H1 (cell line): ENCODE results near the gene KPNA1. TPM values are rescaled to one million over a fixed set of nuclear protein-coding genes. Genes with fewer than 3 reads are reported as not detected.

ENCODE experiments used
- CTCF ChIA-PET: fragments of 300-600 bp; sonication (Branson Sonifier 250); formaldehyde crosslinking; loops from one replicate; lab custom pipeline; 2021; ENCODE audit not compliant: partially characterized antibody; lab: Charles Lee
- POLR2A ChIA-PET: fragments of 300-600 bp; sonication (Branson Sonifier 250); formaldehyde crosslinking; loops from one replicate; lab custom pipeline; 2021; ENCODE audit warnings: inconsistent platforms; ENCODE audit not compliant: partially characterized antibody; lab: Charles Lee
- DNase-seq, 2 experiments: peaks; one replicate each; pipeline versions ENCODE4 v3.0.0 to v3.0.0-alpha.2; 2010 to 2022; ENCODE audit warnings: low spot score in 2 of 2, low read depth in 1 of 2, mixed read lengths in 1 of 2
- FAIRE-seq: peaks from 2 replicates; lab custom pipeline; 2011; peaks lifted over from hg19 to GRCh38; lab: Jason Lieb, UNC
- H2AFZ ChIP-seq: 2 replicates; pipeline ENCODE4 v1.8.1; 2012; ENCODE audit warnings: low read length, inconsistent platforms
- H2AK5ac ChIP-seq: 2 replicates; pipeline ENCODE4 v1.6.1; 2013; ENCODE audit warnings: low read depth, low read length
- H2BK120ac ChIP-seq: replicated peaks from 2 replicates; pipeline ENCODE3; 2013; ENCODE audit warnings: low read depth, low read length, inconsistent platforms
- H2BK12ac ChIP-seq: 2 replicates; pipeline ENCODE4 v1.6.1; 2013; ENCODE audit warnings: low read depth, low read length
- H2BK15ac ChIP-seq: 2 replicates; pipeline ENCODE4 v1.6.1; 2013; ENCODE audit warnings: low read length
- H2BK20ac ChIP-seq: 2 replicates; pipeline ENCODE4 v1.6.1; 2013; ENCODE audit warnings: low read length
- H2BK5ac ChIP-seq: 2 replicates; pipeline ENCODE4 v1.6.1; 2013; ENCODE audit warnings: low read depth, low read length
- H3K14ac ChIP-seq: 2 replicates; pipeline ENCODE4 v1.6.1; 2013; ENCODE audit warnings: inconsistent platforms; ENCODE audit not compliant: insufficient read length
- H3K18ac ChIP-seq: 2 replicates; pipeline ENCODE4 v1.6.1; 2013; ENCODE audit warnings: low read length; ENCODE audit errors: extremely low read depth
- H3K23ac ChIP-seq: 2 replicates; pipeline ENCODE4 v1.6.1; 2013; ENCODE audit warnings: inconsistent platforms; ENCODE audit not compliant: insufficient read length
- H3K23me2 ChIP-seq: 2 replicates; pipeline ENCODE4 v1.6.1; 2013; ENCODE audit warnings: low read depth, low read length
- H3K27ac ChIP-seq: 2 replicates; pipeline ENCODE4 v1.6.1; 2011; ENCODE audit warnings: low read depth, low read length, inconsistent platforms
- H3K27me3 ChIP-seq, 4 experiments: replicated peaks in 1 of 4; 1 replicate in 1 of 4; 2 replicates in 3 of 4; pipeline versions ENCODE4 v1.6.1 to v1.8.1; 2011 to 2013; ENCODE audit warnings: low read length in 3 of 4, mild to moderate bottlenecking in 3 of 4, inconsistent platforms in 2 of 4, mixed read lengths in 2 of 4, moderate library complexity in 1 of 4; ENCODE audit not compliant: control insufficient read depth in 3 of 4, insufficient read depth in 3 of 4; ENCODE audit errors: extremely low read depth in 1 of 4
- H3K36me3 ChIP-seq, 4 experiments: 2 replicates each; pipeline versions ENCODE4 v1.6.1 to v1.8.1; 2011 to 2013; ENCODE audit warnings: mild to moderate bottlenecking in 4 of 4, low read length in 3 of 4, moderate library complexity in 2 of 4, control low read depth in 1 of 4, inconsistent platforms in 1 of 4; ENCODE audit not compliant: insufficient read depth in 4 of 4, control insufficient read depth in 2 of 4
- H3K4ac ChIP-seq: replicated peaks from 2 replicates; pipeline ENCODE3; 2013; ENCODE audit warnings: low read length, low read depth, mixed read lengths, inconsistent platforms; ENCODE audit not compliant: insufficient read length
- H3K4me1 ChIP-seq, 4 experiments: replicated peaks in 1 of 4; 1 replicate in 1 of 4; 2 replicates in 3 of 4; pipeline versions ENCODE4 v1.6.1 to v1.8.1; 2011 to 2013; ENCODE audit warnings: low read length in 3 of 4, inconsistent platforms in 2 of 4, mixed read lengths in 1 of 4; ENCODE audit not compliant: insufficient read depth in 4 of 4, control insufficient read depth in 3 of 4
- H3K4me2 ChIP-seq, 2 experiments: 2 replicates each; pipeline versions ENCODE4 v1.6.1 to v1.8.1; 2011 to 2013; ENCODE audit warnings: low read depth in 2 of 2, low read length in 2 of 2, control low read depth in 1 of 2, inconsistent platforms in 1 of 2, mild to moderate bottlenecking in 1 of 2; ENCODE audit not compliant: insufficient read depth in 1 of 2
- H3K4me3 ChIP-seq, 4 experiments: fragments of 200-600, 300-600 bp in 1 of 4; sonication (generic), shearing (Covaris generic), sonication (Bioruptor Twin) in 1 of 4; 2 replicates each; pipeline versions ENCODE4 v1.5.1 to v1.8.1; 2011 to 2016; ENCODE audit warnings: low read length in 4 of 4, low read depth in 3 of 4, control low read depth in 2 of 4, inconsistent platforms in 2 of 4, mild to moderate bottlenecking in 2 of 4, mixed read lengths in 1 of 4, moderate library complexity in 1 of 4; ENCODE audit not compliant: insufficient read depth in 2 of 4; ENCODE audit errors: extremely low read depth in 1 of 4
- H3K56ac ChIP-seq: replicated peaks from 2 replicates; pipeline ENCODE3; 2013; ENCODE audit warnings: low read depth, mild to moderate bottlenecking, mixed read lengths, low read length, inconsistent platforms; ENCODE audit not compliant: insufficient read length
- H3K79me1 ChIP-seq: 2 replicates; pipeline ENCODE4 v1.6.1; 2013; ENCODE audit warnings: low read depth, low read length, control low read depth
- H3K79me2 ChIP-seq, 2 experiments: 2 replicates each; pipeline versions ENCODE4 v1.6.1 to v1.8.1; 2012 to 2013; ENCODE audit warnings: low read length in 2 of 2, mild to moderate bottlenecking in 2 of 2, inconsistent platforms in 1 of 2; ENCODE audit not compliant: insufficient read depth in 2 of 2, control insufficient read depth in 1 of 2
- H3K9ac ChIP-seq, 4 experiments: replicated peaks in 1 of 4; 1 replicate in 1 of 4; 2 replicates in 3 of 4; pipeline versions ENCODE4 v1.6.1 to v1.8.1; 2011 to 2013; ENCODE audit warnings: low read depth in 3 of 4, low read length in 3 of 4, control low read depth in 2 of 4, mild to moderate bottlenecking in 2 of 4, moderate library complexity in 2 of 4, inconsistent platforms in 1 of 4; ENCODE audit errors: extremely low read depth in 1 of 4
- H3K9me3 ChIP-seq, 2 experiments: 2 replicates each; pipeline versions ENCODE4 v1.6.1 to v1.8.1; 2012 to 2013; ENCODE audit warnings: mild to moderate bottlenecking in 2 of 2, moderate library complexity in 2 of 2, control low read depth in 1 of 2, inconsistent platforms in 1 of 2, low read depth in 1 of 2, low read length in 1 of 2, mixed read lengths in 1 of 2; ENCODE audit not compliant: insufficient read depth in 2 of 2
- H4K20me1 ChIP-seq, 2 experiments: replicated peaks in 1 of 2; 2 replicates each; pipeline versions ENCODE3 to v1.8.1; 2011 to 2013; ENCODE audit warnings: inconsistent platforms in 2 of 2, low read length in 2 of 2, mild to moderate bottlenecking in 1 of 2; ENCODE audit not compliant: insufficient read depth in 2 of 2, control insufficient read depth in 1 of 2
- H4K5ac ChIP-seq: 2 replicates; pipeline ENCODE4 v1.6.1; 2013; ENCODE audit warnings: low read length, low read depth, mixed read lengths, inconsistent platforms; ENCODE audit not compliant: insufficient read length
- H4K8ac ChIP-seq: 2 replicates; pipeline ENCODE4 v1.8.0; 2013; ENCODE audit warnings: mild to moderate bottlenecking, moderate library complexity, low read length, inconsistent platforms; ENCODE audit not compliant: insufficient read depth; ENCODE audit errors: extremely low read depth
- H4K91ac ChIP-seq: replicated peaks from 2 replicates; pipeline ENCODE3; 2013; ENCODE audit warnings: low read length, mixed read lengths, inconsistent platforms; ENCODE audit not compliant: insufficient read length
- ATF3 ChIP-seq: IDR thresholded peaks from 2 replicates; pipeline ENCODE4 v1.6.1; 2011; ENCODE audit warnings: low read depth, mild to moderate bottlenecking, low read length; ENCODE audit not compliant: insufficient read depth
- BACH1 ChIP-seq: IDR thresholded peaks from 2 replicates; pipeline ENCODE4 v1.6.1; 2012; ENCODE audit warnings: low read length, improper control_type of control experiment
- BCL11A ChIP-seq, 2 experiments: IDR thresholded peaks; one replicate each; pipeline ENCODE4 v1.6.1; 2011; ENCODE audit warnings: low read depth in 2 of 2, low read length in 2 of 2, mild to moderate bottlenecking in 2 of 2
- CTCF ChIP-seq, 3 experiments: IDR thresholded peaks; 1 replicate in 2 of 3; 2 replicates in 1 of 3; pipeline versions ENCODE4 v1.5.1 to v1.6.1; 2011; ENCODE audit warnings: low read length in 3 of 3, mild to moderate bottlenecking in 3 of 3, inconsistent platforms in 2 of 3, low read depth in 1 of 3, moderate library complexity in 1 of 3; ENCODE audit not compliant: insufficient read depth in 1 of 3; ENCODE audit errors: control extremely low read depth in 1 of 3
- E2F6 ChIP-seq: IDR thresholded peaks from 2 replicates; pipeline ENCODE4 v1.6.1; 2012; ENCODE audit warnings: inconsistent platforms
- EGR1 ChIP-seq: IDR thresholded peaks from 2 replicates; pipeline ENCODE4 v1.6.1; 2011; ENCODE audit warnings: low read depth, low read length, borderline replicate concordance
- KDM5A ChIP-seq: fragments of 200-600 bp; IDR thresholded peaks from 2 replicates; pipeline ENCODE4 v1.7.1; 2012; ENCODE audit warnings: mild to moderate bottlenecking, low read length, inconsistent platforms, mixed read lengths
- POLR2AphosphoS5 ChIP-seq: IDR thresholded peaks from 2 replicates; pipeline ENCODE4 v1.6.1; 2011; ENCODE audit warnings: low read depth, low read length
- RNF2 ChIP-seq: fragments of 200-900, 300-1000 bp; sonication (generic); IDR thresholded peaks from 2 replicates; pipeline ENCODE4 v1.7.1; 2016; ENCODE audit warnings: borderline replicate concordance, low read depth, mild to moderate bottlenecking, antibody characterized with exemption, low read length; ENCODE audit not compliant: poor library complexity, severe bottlenecking; ENCODE audit errors: missing control alignments
- TBP ChIP-seq: IDR thresholded peaks from 2 replicates; pipeline ENCODE4 v1.6.1; 2011; ENCODE audit warnings: low read depth, low read length, improper control_type of control experiment
- WGBS, 2 experiments: shearing (Covaris generic) in 1 of 2; methylation state at CpG; one replicate each; pipeline versions ENCODE4 v1.1.6 to v1.1.7; 2013 to 2015; ENCODE audit warnings: low lambda C conversion rate in 2 of 2, mixed read lengths in 2 of 2, inconsistent platforms in 1 of 2, low coverage in 1 of 2, missing lambda C conversion rate in 1 of 2; ENCODE audit not compliant: insufficient replicate concordance in 2 of 2, insufficient coverage in 1 of 2, insufficient read length in 1 of 2; ENCODE audit errors: extremely low coverage in 1 of 2, missing lambda C conversion rate in 1 of 2; 5-methylcytosine and 5-hydroxymethylcytosine counted together
- polyA plus RNA-seq, 7 experiments: library from polyadenylated mRNA; depleted of rRNA in 3 of 7; stranded (reverse) in 5 of 7; unstranded in 2 of 7; fragments of >200 nt in 5 of 7; fragments of 200-250 nt in 2 of 7; gene quantifications; 1 replicate in 5 of 7; 2 replicates in 1 of 7; 4 replicates in 1 of 7; pipeline versions ENCODE4 v1.2.1 to v1.2.3, GENCODE V29; 2011 to 2013; ENCODE audit warnings: missing spikeins in 2 of 7, mixed read lengths in 2 of 7
- total RNA-seq: library from RNA; stranded (reverse); fragmentation: NEBNext Ultra II Directional; extraction: Animal tissue kit (Norgen Biotek cat#: 25700); gene quantifications from 2 replicates; pipeline ENCODE4 v1.2.1, GENCODE V29; 2021

Gene KPNA1
- total and polyA plus RNA-seq, 2 of the 8 experiments (the other 6 are each of a cell fraction or from before 2014, with no cell fraction given): 14.8 to 63.0 TPM

- no peaks in the 10 kb centered on the region for H3K27me3 ChIP-seq
- H3K56ac ChIP-seq: no peak overlapping the region
- H3K79me1 ChIP-seq: peaks cover 7% of the 10 kb centered on the region
- H3K4me2 ChIP-seq: no peak overlapping the region
- FAIRE-seq (no peak), DNase-seq (no peak)
- no peak overlapping the region for H3K18ac ChIP-seq
- no peak overlapping the region for H3K14ac ChIP-seq
- peaks cover 0 to 5% (median 3%) of the 10 kb centered on the region in 4 experiments; a peak in 4 of 7 replicates for H3K4me1 ChIP-seq
- H3K79me2 ChIP-seq: peaks cover 18 to 99% of the 10 kb centered on the region in 2 experiments; a peak in 3 of 4 replicates
- ChIA-PET POLR2A (interaction anchor here (1.1 kb wide), 1 partner anchor 9 kb away, joined by 5 read pairs; the partner anchor contains the start of gene KPNA1), CTCF (interaction anchor here (0.9 to 1.8 kb wide), 2 partner anchors 42 to 173 kb away, joined by 3 to 4 read pairs; no protein-coding TSS in a partner anchor)
- no peak overlapping the region for H4K91ac ChIP-seq
- H3K9me3 ChIP-seq: no peaks in the 10 kb centered on the region
- H4K20me1 ChIP-seq: peaks cover 10 to 14% of the 10 kb centered on the region in 2 experiments
- no peak overlapping the region for H2BK15ac ChIP-seq
- no peaks in the 10 kb centered on the region for H3K36me3 ChIP-seq
- H3K4me3 ChIP-seq: no peak overlapping the region
- H3K27ac ChIP-seq: no peak overlapping the region
- H2AK5ac ChIP-seq: no peak overlapping the region
- H2BK20ac ChIP-seq: no peak overlapping the region
- no peak overlapping the region for H2BK5ac ChIP-seq
- no peak overlapping the region for H4K5ac ChIP-seq
- no peak overlapping the region for H3K4ac ChIP-seq
- no peak overlapping the region for H3K9ac ChIP-seq
- H3K23ac ChIP-seq: no peak overlapping the region
- no peak overlapping the region for H2AFZ ChIP-seq
- 93% methylated on average over 1 of the region's 1 CpG; no CpG with 5 or more reads in 1 of the 2 experiments for WGBS, 2 experiments
- H4K8ac ChIP-seq: no peak overlapping the region
- no peaks in the 10 kb centered on the region for H3K23me2 ChIP-seq
- no peak overlapping the region for H2BK120ac ChIP-seq
- no peak overlapping the region for H2BK12ac ChIP-seq
- TF ChIP-seq ATF3 (no peak), TBP (no peak), BCL11A (IDR thresholded peaks at IDR 0.05; ENCODE audit: low read depth in 2 of 2, low read length in 2 of 2) (no peak), EGR1 (no peak), KDM5A (no peak), POLR2AphosphoS5 (no peak), BACH1 (no peak), E2F6 (no peak), RNF2 (no peak), CTCF (IDR thresholded peaks at IDR 0.05; ENCODE audit: control extremely low read depth in 1 of 3, insufficient read depth in 1 of 3, low read depth in 1 of 3, low read length in 3 of 3) (no peak)
Observed at GRCh38 chr3:122506450-122506849, 8.3 kb downstream of the KPNA1 start.
